ENCODE measurements around the gene CRACDL.

CRACDL gene

DNA sequence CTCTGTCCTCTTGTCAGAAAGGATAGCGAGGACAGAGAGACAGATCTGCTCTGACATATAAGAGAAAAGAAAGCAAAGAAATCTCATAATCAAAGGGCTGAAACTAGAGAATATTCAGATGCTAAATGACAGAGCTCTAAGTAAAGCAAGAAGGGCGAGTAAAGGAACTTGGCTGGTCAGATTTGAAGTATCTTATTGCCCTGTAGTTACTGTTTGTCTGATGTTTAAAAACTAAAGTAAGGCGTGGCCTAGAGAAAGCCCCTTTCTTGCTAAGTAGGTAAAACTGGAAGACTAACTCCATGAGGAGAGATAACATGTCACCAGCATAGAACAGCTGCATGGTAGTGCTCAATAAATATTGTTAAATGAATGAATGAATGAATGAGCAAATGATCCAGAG lies 70.0 kb downstream of the CRACDL start:
- Histone ChIP-seq H3K9me3 (ENCODE audit: control insufficient read depth in 1 of 2, low read length in 2 of 2) (peaks cover 0 to 6% of the 10 kb centered on the region in 2 donors), H3K9ac (ENCODE audit: low read depth in 1 of 2, low read length in 2 of 2) (no peak overlapping the region), H3K36me3 (ENCODE audit: control insufficient read depth in 1 of 2, insufficient read depth in 2 of 2, low read length in 2 of 2) (no peaks in the 10 kb centered on the region), H3K4me3 (ENCODE audit: low read depth in 1 of 2, low read length in 2 of 2) (no peak overlapping the region), H3K27me3 (ENCODE audit: control insufficient read depth in 1 of 2, insufficient read depth in 2 of 2, low read length in 2 of 2) (no peaks in the 10 kb centered on the region), H3K4me1 (ENCODE audit: control insufficient read depth in 1 of 2, insufficient read depth in 2 of 2, low read length in 2 of 2) (peaks cover 11 to 31% of the 10 kb centered on the region in 2 donors), H3K27ac (ENCODE audit: low read depth, low read length) (no peak overlapping the region)

DNA sequence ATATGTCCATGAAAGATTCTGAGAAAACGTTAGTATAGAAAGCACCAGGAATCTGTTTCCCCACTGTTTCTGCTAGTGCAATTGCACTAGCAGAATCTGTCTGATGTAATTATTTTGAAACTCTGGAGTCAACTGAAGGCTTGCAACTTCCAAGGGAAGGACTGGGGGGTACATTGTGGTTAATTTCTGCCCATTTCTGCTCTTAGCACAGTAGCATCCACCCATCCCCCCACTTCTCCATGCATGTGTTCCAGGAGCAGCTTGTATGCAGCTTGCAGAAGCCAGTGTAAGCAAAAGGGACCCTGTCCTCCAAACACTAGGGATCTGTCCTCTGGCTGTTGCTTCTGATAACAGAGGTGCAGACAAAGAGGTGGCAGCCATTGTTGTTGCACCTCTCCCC lies 74.4 kb downstream of the CRACDL start:
- H3K36me3 ChIP-seq (ENCODE audit: control insufficient read depth in 1 of 2, insufficient read depth in 2 of 2, low read length in 2 of 2) = peaks cover 0 to 5% of the 10 kb centered on the region in 2 donors
- H3K27ac ChIP-seq (ENCODE audit: low read depth, low read length) = no peak overlapping the region
- no peak overlapping the region for H3K9ac ChIP-seq (ENCODE audit: low read depth in 1 of 2, low read length in 2 of 2)
- no peaks in the 10 kb centered on the region for H3K27me3 ChIP-seq (ENCODE audit: control insufficient read depth in 1 of 2, insufficient read depth in 2 of 2, low read length in 2 of 2)
- peaks cover 14 to 15% of the 10 kb centered on the region in 2 donors for H3K9me3 ChIP-seq (ENCODE audit: control insufficient read depth in 1 of 2, low read length in 2 of 2)
- no peak overlapping the region for H3K4me3 ChIP-seq (ENCODE audit: low read depth in 1 of 2, low read length in 2 of 2)
- H3K4me1 ChIP-seq (ENCODE audit: control insufficient read depth in 1 of 2, insufficient read depth in 2 of 2, low read length in 2 of 2) = peaks cover 4 to 5% of the 10 kb centered on the region in 2 donors

DNA sequence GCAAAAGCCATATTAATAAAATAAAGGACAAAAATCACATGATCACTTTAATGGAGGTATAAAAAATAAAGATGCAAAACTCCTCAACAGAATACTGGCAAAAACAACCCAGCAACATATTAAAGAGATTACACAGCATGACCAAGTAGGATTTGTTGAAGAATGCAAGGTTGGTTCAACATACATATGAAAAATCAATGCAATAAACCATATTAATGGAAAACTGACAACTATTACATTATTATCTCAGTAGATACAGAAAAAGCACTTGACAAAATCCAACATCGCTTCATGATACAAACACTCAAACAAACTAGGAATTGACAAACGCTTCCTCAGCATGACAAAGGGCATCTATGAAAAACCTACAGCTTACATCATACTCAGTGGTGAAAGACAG lies 76.7 kb downstream of the CRACDL start:
- H3K36me3 ChIP-seq (ENCODE audit: control insufficient read depth in 1 of 2, insufficient read depth in 2 of 2, low read length in 2 of 2) = peaks cover 0 to 7% of the 10 kb centered on the region in 2 donors
- no peak overlapping the region for H3K27ac ChIP-seq (ENCODE audit: low read depth, low read length)
- no peaks in the 10 kb centered on the region for H3K4me1 ChIP-seq (ENCODE audit: control insufficient read depth in 1 of 2, insufficient read depth in 2 of 2, low read length in 2 of 2)
- H3K27me3 ChIP-seq (ENCODE audit: control insufficient read depth in 1 of 2, insufficient read depth in 2 of 2, low read length in 2 of 2) = no peaks in the 10 kb centered on the region
- peaks cover 15 to 16% of the 10 kb centered on the region in 2 donors for H3K9me3 ChIP-seq (ENCODE audit: control insufficient read depth in 1 of 2, low read length in 2 of 2)
- no peak overlapping the region for H3K9ac ChIP-seq (ENCODE audit: low read depth in 1 of 2, low read length in 2 of 2)
- H3K4me3 ChIP-seq (ENCODE audit: low read depth in 1 of 2, low read length in 2 of 2) = no peak overlapping the region

DNA sequence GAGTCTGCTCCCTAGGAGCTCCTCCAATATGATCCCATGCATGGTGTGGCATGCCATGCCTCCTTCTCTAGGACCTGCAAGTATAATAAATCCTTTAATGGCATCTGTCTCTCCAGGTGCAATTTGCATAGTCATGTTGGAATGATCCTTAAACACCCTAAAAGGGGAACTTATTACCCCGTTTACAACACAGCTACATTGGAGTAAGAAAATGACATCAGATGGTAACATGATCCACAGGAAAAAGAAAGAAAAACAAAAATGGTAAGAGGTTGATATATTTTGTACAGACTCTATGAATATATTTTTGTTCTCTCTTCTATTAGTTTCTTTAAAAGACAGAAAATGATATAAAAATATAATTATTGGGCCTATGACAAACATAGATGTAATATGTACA lies 79.0 kb downstream of the CRACDL start:
- H3K9me3 ChIP-seq (ENCODE audit: control insufficient read depth in 1 of 2, low read length in 2 of 2) = peaks cover 14 to 15% of the 10 kb centered on the region in 2 donors
- no peaks in the 10 kb centered on the region for H3K27me3 ChIP-seq (ENCODE audit: control insufficient read depth in 1 of 2, insufficient read depth in 2 of 2, low read length in 2 of 2)
- H3K36me3 ChIP-seq (ENCODE audit: control insufficient read depth in 1 of 2, insufficient read depth in 2 of 2, low read length in 2 of 2) = peaks cover 0 to 7% of the 10 kb centered on the region in 2 donors
- H3K27ac ChIP-seq (ENCODE audit: low read depth, low read length) = no peak overlapping the region
- no peak overlapping the region for H3K4me3 ChIP-seq (ENCODE audit: low read depth in 1 of 2, low read length in 2 of 2)
- no peaks in the 10 kb centered on the region for H3K4me1 ChIP-seq (ENCODE audit: control insufficient read depth in 1 of 2, insufficient read depth in 2 of 2, low read length in 2 of 2)
- H3K9ac ChIP-seq (ENCODE audit: low read depth in 1 of 2, low read length in 2 of 2) = no peak overlapping the region

DNA sequence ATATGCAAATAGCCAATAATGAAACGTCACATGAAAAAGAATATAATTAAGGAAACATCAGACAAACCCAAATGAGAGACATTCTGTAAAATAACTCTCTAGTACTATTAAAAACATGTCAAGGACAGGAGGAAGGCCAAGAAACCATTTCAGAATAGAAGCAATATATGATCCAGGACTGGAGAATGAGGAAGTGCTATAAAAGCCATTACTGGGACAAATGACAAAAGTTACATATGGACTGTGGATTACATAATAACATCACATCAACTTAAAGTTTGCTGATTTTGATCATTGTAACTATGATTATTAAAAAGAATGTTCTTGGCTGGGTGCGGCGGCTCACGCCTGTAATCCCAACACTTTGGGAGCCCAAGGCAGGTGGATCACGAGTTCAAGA lies 81.3 kb downstream of the CRACDL start:
- H3K36me3 ChIP-seq (ENCODE audit: control insufficient read depth in 1 of 2, insufficient read depth in 2 of 2, low read length in 2 of 2) = peaks cover 0 to 7% of the 10 kb centered on the region in 2 donors
- H3K27ac ChIP-seq (ENCODE audit: low read depth, low read length) = no peak overlapping the region
- H3K27me3 ChIP-seq (ENCODE audit: control insufficient read depth in 1 of 2, insufficient read depth in 2 of 2, low read length in 2 of 2) = no peaks in the 10 kb centered on the region
- no peak overlapping the region for H3K4me3 ChIP-seq (ENCODE audit: low read depth in 1 of 2, low read length in 2 of 2)
- H3K9ac ChIP-seq (ENCODE audit: low read depth in 1 of 2, low read length in 2 of 2) = no peak overlapping the region
- H3K9me3 ChIP-seq (ENCODE audit: control insufficient read depth in 1 of 2, low read length in 2 of 2) = peaks cover 7 to 10% of the 10 kb centered on the region in 2 donors
- no peaks in the 10 kb centered on the region for H3K4me1 ChIP-seq (ENCODE audit: control insufficient read depth in 1 of 2, insufficient read depth in 2 of 2, low read length in 2 of 2)

DNA sequence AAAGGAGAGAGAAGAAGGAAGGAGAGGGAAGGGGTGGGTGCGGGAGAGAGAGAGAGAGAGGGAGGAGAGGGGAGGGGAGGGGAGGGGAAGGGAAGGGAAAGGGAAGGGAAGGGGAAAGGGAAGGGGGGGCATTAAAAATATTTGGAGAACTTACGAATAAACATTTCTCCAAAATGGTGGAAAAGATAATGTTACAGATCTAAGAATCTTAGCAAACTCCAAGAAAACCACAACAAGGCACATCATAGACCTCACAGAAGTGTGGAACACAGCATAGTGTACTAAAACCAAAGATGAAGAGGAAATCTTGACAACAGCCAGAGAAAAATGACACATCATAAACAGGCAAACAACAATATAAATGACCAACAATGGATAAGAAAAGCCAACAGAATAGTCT lies 83.1 kb downstream of the CRACDL start:
- Histone ChIP-seq H3K4me1 (ENCODE audit: control insufficient read depth in 1 of 2, insufficient read depth in 2 of 2, low read length in 2 of 2) (no peaks in the 10 kb centered on the region), H3K9me3 (ENCODE audit: control insufficient read depth in 1 of 2, low read length in 2 of 2) (peaks cover 0 to 4% of the 10 kb centered on the region in 2 donors), H3K36me3 (ENCODE audit: control insufficient read depth in 1 of 2, insufficient read depth in 2 of 2, low read length in 2 of 2) (peaks cover 0 to 4% of the 10 kb centered on the region in 2 donors), H3K27me3 (ENCODE audit: control insufficient read depth in 1 of 2, insufficient read depth in 2 of 2, low read length in 2 of 2) (no peaks in the 10 kb centered on the region), H3K9ac (ENCODE audit: low read depth in 1 of 2, low read length in 2 of 2) (no peak overlapping the region), H3K27ac (ENCODE audit: low read depth, low read length) (no peak overlapping the region), H3K4me3 (ENCODE audit: low read depth in 1 of 2, low read length in 2 of 2) (no peak overlapping the region)

DNA sequence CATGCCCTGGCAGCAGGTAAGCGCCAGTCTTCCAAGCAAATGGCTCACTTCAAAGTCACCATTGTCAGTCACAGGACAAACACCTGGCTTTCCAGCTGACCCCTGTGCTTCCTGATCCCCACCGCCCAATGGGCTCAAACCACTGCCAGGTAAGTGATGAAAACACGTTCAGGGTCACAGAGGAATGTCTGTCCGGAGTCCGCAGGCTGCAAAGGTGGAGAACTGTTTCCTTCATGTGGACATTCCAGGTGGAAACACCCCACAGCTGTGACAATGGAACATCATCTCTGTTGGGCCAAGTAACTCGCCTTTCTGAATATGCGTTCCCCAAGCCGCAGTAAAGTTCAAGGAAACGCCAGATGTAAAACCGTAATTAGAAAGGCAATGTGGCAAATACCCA lies 86.0 kb downstream of the CRACDL start:
- H3K9ac ChIP-seq (ENCODE audit: low read depth in 1 of 2, low read length in 2 of 2) = no peak overlapping the region
- H3K27me3 ChIP-seq (ENCODE audit: control insufficient read depth in 1 of 2, insufficient read depth in 2 of 2, low read length in 2 of 2) = no peaks in the 10 kb centered on the region
- no peak overlapping the region for H3K27ac ChIP-seq (ENCODE audit: low read depth, low read length)
- no peak overlapping the region for H3K4me3 ChIP-seq (ENCODE audit: low read depth in 1 of 2, low read length in 2 of 2)
- no peaks in the 10 kb centered on the region for H3K36me3 ChIP-seq (ENCODE audit: control insufficient read depth in 1 of 2, insufficient read depth in 2 of 2, low read length in 2 of 2)
- H3K9me3 ChIP-seq (ENCODE audit: control insufficient read depth in 1 of 2, low read length in 2 of 2) = no peaks in the 10 kb centered on the region
- H3K4me1 ChIP-seq (ENCODE audit: control insufficient read depth in 1 of 2, insufficient read depth in 2 of 2, low read length in 2 of 2) = no peaks in the 10 kb centered on the region

DNA sequence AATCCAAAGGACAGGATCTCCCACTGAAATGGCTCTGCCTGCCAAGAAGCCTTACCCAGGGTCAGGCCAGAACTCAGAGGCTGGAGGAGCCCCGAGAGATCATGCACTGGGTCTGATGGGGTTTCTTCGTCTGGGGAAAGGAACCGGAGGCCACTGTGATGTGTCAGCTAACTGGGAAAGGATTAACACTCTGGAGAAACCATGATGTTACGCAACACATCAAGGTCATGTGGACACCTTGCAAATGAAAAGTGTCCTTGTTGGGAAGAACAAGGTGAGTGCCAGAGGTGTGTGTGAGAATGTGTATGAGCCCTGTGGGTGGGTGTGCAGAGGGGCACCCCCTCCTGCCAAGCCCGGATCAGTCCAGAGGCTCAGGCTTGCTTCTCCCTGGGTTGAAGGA lies 86.9 kb downstream of the CRACDL start:
- H3K4me1 ChIP-seq (ENCODE audit: control insufficient read depth in 1 of 2, insufficient read depth in 2 of 2, low read length in 2 of 2) = no peaks in the 10 kb centered on the region
- no peaks in the 10 kb centered on the region for H3K36me3 ChIP-seq (ENCODE audit: control insufficient read depth in 1 of 2, insufficient read depth in 2 of 2, low read length in 2 of 2)
- no peaks in the 10 kb centered on the region for H3K9me3 ChIP-seq (ENCODE audit: control insufficient read depth in 1 of 2, low read length in 2 of 2)
- no peaks in the 10 kb centered on the region for H3K27me3 ChIP-seq (ENCODE audit: control insufficient read depth in 1 of 2, insufficient read depth in 2 of 2, low read length in 2 of 2)
- H3K27ac ChIP-seq (ENCODE audit: low read depth, low read length) = no peak overlapping the region
- H3K9ac ChIP-seq (ENCODE audit: low read depth in 1 of 2, low read length in 2 of 2) = no peak overlapping the region
- no peak overlapping the region for H3K4me3 ChIP-seq (ENCODE audit: low read depth in 1 of 2, low read length in 2 of 2)

DNA sequence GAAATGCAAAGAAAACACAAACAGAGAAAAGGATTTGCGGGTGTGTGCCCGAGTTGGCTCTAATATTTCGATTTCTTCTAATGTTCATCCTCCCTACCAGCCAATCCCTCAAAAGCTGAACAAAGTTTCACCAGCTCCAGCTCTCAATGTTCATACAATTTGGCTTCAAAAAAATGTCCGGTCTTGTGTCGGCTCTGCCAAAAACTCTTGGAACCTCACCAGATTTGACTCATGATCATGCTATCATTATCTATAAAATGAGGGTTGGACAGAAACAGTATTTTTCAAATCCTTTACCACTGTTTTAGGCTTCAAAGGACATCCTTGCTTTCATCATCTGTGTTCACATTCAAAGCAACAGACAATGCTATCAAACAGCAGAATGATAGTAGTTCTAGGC lies 88.2 kb downstream of the CRACDL start:
- no peak overlapping the region for H3K4me3 ChIP-seq (ENCODE audit: low read depth in 1 of 2, low read length in 2 of 2)
- H3K9me3 ChIP-seq (ENCODE audit: control insufficient read depth in 1 of 2, low read length in 2 of 2) = no peaks in the 10 kb centered on the region
- no peak overlapping the region for H3K27ac ChIP-seq (ENCODE audit: low read depth, low read length)
- H3K9ac ChIP-seq (ENCODE audit: low read depth in 1 of 2, low read length in 2 of 2) = no peak overlapping the region
- H3K4me1 ChIP-seq (ENCODE audit: control insufficient read depth in 1 of 2, insufficient read depth in 2 of 2, low read length in 2 of 2) = no peaks in the 10 kb centered on the region
- H3K36me3 ChIP-seq (ENCODE audit: control insufficient read depth in 1 of 2, insufficient read depth in 2 of 2, low read length in 2 of 2) = no peaks in the 10 kb centered on the region
- no peaks in the 10 kb centered on the region for H3K27me3 ChIP-seq (ENCODE audit: control insufficient read depth in 1 of 2, insufficient read depth in 2 of 2, low read length in 2 of 2)

DNA sequence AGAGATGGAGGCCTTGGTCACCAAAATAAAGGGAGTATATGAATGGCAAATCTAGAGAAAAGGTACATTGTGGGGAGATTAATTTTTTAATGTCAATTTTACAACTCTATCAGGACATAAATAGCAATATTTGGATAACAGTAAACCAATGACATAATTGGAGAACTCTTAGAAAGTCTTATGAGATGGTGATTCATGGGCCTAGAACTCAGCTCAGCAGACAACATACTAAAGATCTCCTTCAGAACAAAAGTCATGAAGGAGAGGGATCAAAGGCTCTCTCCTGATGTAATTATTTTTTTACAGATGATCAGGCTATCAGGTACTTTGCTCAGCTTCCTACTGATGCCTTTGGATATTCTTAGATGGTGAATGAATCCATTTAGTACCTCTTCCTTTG lies 90.0 kb downstream of the CRACDL start:
- Histone ChIP-seq H3K4me1 (ENCODE audit: control insufficient read depth in 1 of 2, insufficient read depth in 2 of 2, low read length in 2 of 2) (no peaks in the 10 kb centered on the region), H3K36me3 (ENCODE audit: control insufficient read depth in 1 of 2, insufficient read depth in 2 of 2, low read length in 2 of 2) (no peaks in the 10 kb centered on the region), H3K9me3 (ENCODE audit: control insufficient read depth in 1 of 2, low read length in 2 of 2) (no peaks in the 10 kb centered on the region), H3K27me3 (ENCODE audit: control insufficient read depth in 1 of 2, insufficient read depth in 2 of 2, low read length in 2 of 2) (no peaks in the 10 kb centered on the region), H3K4me3 (ENCODE audit: low read depth in 1 of 2, low read length in 2 of 2) (no peak overlapping the region), H3K9ac (ENCODE audit: low read depth in 1 of 2, low read length in 2 of 2) (no peak overlapping the region), H3K27ac (ENCODE audit: low read depth, low read length) (no peak overlapping the region)

DNA sequence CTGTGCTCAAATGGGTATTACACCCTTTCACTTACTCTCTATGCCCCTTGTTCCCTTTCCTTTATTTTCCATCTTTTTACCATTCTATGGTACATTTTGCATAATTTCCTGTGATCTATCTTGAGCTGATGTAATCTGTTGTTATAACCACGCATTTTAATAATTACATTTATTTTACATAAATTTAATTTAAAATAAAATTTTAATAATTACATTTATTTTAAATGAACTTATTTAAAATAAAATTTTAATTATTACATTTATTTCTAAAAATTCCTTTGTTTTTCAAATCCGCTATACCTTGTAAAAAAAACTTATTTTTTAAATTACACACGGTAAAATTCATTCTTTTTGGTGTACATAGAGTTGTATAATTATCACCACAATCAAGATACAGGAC lies 93.9 kb downstream of the CRACDL start:
- H3K36me3 ChIP-seq (ENCODE audit: control insufficient read depth in 1 of 2, insufficient read depth in 2 of 2, low read length in 2 of 2) = no peaks in the 10 kb centered on the region
- H3K4me3 ChIP-seq (ENCODE audit: low read depth in 1 of 2, low read length in 2 of 2) = no peak overlapping the region
- H3K9me3 ChIP-seq (ENCODE audit: control insufficient read depth in 1 of 2, low read length in 2 of 2) = no peaks in the 10 kb centered on the region
- H3K4me1 ChIP-seq (ENCODE audit: control insufficient read depth in 1 of 2, insufficient read depth in 2 of 2, low read length in 2 of 2) = no peaks in the 10 kb centered on the region
- no peak overlapping the region for H3K27ac ChIP-seq (ENCODE audit: low read depth, low read length)
- no peaks in the 10 kb centered on the region for H3K27me3 ChIP-seq (ENCODE audit: control insufficient read depth in 1 of 2, insufficient read depth in 2 of 2, low read length in 2 of 2)
- H3K9ac ChIP-seq (ENCODE audit: low read depth in 1 of 2, low read length in 2 of 2) = no peak overlapping the region
